ENCODE data around the gene MPPE1.

- TF ChIP-seq CTCF (IDR thresholded peaks at IDR 0.05) (no peak), POLR2AphosphoS5 (IDR thresholded peaks at IDR 0.05) (no peak)
These were observed 68.6 kb downstream of the MPPE1 start for GRCh38 chr18:11839556-11839955.

Measured in upper lobe of left lung (tissue), 4 donors.